HG02571 (cell line): ENCODE data around the gene SCARF2.
"Not testable (repeated sequence)": the region's sequence is repeated elsewhere in the genome, so short reads cannot be mapped to it uniquely, and the experiment has no call there.

ENCODE experiments used
- ATAC-seq: cut with Tn5 transposase; IDR thresholded peaks from one replicate; pipeline ENCODE4 v1.9.1; 2021; ENCODE audit warnings: mild to moderate bottlenecking, moderate library complexity; ENCODE audit not compliant: unreplicated experiment

SCARF2 gene

GRCh38 chr22:20464096-20464614, 26.5 kb upstream of the SCARF2 start:
- no peak for ATAC-seq

DNA sequence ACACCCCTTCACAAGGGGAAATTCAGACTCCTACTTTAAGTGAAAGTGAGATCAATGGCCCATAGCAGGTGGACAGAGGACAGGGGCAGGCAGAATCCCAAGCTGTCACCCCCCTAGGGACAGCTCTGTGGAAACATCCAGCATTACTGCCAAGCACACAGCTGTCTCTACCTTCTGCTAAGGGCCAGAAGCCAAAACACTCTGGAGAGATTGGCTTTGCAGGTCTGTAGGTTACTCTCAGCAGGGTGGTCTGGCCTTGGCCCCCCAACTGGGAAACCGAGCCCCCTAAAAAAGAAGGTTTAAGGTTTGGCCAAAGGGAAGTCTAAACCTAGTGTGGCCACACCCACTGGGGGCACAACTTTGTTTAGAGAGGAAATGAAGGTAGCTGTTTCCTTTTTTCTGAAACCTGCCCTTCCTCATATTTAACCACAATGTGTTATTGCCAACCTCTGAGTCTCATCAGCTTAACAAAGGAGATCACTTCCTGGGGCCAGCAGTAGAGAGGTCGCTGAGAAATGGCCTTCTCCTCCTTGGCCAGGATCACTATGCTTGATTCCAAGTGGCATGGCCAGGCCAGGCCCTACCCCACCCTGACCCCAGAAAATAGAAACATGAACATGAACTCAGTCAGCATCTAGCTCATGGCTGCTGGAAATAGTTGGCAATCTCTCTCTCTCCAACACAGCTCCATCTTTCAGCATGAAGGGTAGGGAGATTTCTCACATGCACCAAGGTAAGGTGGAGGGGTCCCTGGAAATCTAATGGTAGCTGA, 25.9 kb upstream of the SCARF2 start:
- no peak for ATAC-seq

GRCh38 chr22:20459862-20460261, 22.2 kb upstream of the SCARF2 start:
- no peak for ATAC-seq

- ATAC-seq: no peak
Measured at GRCh38 chr22:20459152-20459542, 21.5 kb upstream of the SCARF2 start.

DNA sequence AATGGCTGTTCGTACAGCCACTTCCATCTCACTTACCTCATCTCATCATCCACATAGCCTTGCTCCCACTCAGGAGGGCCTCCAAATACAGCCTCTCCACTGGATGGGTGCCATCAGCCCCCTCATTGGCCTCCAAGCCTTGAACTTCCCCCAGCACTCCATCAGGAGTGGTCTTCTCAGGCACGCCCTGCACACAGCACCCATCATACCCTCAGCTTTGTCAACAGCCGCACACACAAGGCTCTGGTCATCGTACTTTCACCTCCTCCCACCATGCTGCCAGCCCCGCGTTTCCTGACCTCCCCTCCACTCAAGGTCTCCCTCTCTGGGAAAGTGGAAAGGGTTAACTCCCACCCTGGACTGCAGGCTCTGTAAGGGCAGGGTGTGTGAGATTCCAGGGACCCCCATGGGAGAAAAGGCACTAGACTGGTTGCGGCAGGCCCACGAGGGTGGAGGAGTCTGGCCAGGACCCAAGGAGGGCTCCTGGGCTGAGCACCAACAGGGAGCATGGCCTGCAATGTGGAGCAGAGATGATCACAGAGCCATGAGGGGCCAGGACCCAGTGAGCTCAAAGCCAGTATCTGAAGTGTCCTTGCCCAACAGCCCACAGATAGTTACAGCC, 21.0 kb upstream of the SCARF2 start:
- ATAC-seq: no peak

GRCh38 chr22:20457506-20458240, 20.0 kb upstream of the SCARF2 start:
- no peak for ATAC-seq

- no peak for ATAC-seq
Measured at GRCh38 chr22:20456722-20457076, 19.1 kb upstream of the SCARF2 start.

DNA sequence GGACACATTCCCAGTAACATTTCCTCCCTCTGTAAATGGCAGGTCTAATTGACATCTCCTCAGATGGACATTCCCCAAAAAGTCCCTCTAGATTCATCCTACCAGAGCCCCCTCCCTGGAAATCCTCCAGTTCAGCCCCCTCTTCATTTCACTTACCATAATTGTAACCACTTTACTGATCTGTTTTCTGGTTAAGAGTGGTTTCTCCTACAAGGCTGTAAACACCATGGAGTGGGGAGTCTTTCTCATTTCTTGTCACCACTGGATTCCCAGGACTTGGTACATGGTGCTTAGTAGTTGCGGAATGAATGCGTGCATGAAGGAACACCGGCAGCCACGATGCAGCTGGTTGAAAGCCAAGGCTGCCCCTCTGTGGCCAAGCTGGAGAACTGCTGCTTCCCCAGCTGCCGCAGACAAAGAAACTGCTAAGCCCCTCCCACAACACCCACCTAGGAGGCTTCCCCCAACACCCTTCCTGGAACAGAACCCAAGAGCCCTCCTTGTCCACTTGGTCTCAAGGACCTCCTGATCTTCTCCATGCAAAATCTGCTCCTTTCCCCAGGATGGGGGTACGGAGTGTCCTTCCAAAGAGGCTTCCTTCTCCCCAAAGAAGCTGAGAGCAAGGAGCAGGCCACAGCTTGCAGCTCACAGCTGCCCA, 18.6 kb upstream of the SCARF2 start:
- no peak for ATAC-seq

- no peak for ATAC-seq
Measured at GRCh38 chr22:20455709-20456063, 18.1 kb upstream of the SCARF2 start.

GRCh38 chr22:20453222-20453621, 15.6 kb upstream of the SCARF2 start:
- no peak for ATAC-seq

- no peak for ATAC-seq
Measured at GRCh38 chr22:20451920-20452319, 14.3 kb upstream of the SCARF2 start.

DNA sequence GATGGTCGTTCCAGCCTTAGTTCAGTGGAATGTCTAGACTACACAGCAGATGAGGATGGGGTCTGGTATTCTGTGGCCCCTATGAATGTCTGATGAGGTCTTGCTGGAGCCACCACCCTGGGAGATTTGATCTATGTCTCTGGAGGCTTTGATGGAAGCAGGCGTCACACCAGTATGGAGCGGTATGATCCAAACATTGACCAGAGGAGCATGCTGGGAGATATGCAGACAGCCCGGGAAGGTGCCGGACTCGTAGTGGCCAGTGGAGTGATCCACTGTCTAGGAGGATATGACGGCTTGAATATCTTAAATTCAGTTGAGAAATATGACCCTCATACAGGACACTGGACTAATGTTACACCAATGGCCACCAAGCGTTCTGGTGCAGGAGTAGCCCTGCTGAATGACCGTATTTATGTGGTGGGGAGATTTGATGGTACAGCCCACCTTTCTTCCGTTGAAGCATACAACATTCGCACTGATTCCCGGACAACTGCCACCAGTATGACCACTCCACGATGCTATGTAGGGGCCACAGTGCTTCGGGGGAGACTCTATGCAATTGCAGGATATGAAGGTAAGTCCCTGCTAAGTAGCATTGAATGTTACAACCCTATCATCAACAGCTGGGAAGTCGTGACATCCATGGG, 13.6 kb upstream of the SCARF2 start:
- ATAC-seq: not testable (repeated sequence)

DNA sequence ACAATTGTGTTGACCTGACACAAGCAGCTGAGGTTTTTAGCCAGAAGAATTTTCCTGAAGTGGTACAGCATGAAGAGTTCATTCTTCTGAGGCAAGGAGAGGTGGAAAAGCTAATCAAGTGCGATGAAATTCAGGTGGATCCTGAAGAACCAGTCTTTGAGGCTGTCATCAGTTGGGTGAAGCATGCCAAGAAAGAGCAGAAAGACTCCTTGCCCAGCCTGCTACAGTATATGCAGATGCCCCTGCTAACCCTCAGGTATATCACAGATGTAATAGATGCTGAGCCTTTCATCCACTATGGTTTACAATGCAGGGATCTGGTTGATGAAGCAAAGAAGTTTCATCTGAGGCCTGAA, 12.9 kb upstream of the SCARF2 start:
- no peak for ATAC-seq

GRCh38 chr22:20449819-20450550, 12.4 kb upstream of the SCARF2 start:
- no peak for ATAC-seq

- no peak for ATAC-seq
Measured at GRCh38 chr22:20448630-20449029, 11.0 kb upstream of the SCARF2 start.

GRCh38 chr22:20446383-20446970, 8.9 kb upstream of the SCARF2 start:
- no peak for ATAC-seq

GRCh38 chr22:20444325-20444724, 6.7 kb upstream of the SCARF2 start:
- ATAC-seq: no peak

DNA sequence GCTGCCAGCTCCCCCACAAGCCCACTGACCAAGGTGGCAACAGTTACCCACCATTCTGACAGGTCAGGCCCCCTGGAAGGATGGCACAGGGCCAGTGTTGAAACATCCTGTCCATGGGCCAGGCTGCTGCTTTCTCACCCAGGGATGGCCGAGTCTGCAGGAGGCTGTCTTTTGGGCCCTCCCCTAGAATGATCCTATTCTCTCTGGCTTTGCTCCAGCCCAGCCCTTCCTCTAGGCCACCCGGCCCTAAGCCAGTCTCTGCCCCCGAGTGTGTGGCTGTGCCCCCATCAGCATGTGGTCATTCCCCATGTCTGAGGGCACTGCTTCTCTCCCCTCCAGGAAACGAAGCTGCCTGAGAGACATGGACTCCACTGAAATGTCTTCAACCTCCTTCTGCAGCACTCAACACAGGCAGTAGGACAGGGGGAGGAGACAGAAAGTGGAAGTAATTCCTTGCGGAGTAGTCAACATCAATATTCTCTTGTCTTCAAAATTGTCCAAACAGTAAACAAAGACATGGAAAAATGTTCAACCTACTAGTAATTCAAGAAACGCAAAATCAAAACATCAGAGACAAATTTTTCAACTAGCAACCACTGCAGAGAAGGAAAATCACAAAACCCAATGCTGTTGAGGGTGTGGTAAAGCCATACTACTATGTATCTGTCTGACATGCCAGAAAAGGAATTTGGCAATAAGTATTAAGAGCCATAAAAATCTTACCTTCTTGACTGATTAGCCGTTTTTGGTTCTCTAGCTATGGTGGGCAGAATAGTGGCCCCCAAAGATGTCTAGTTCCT, 5.1 kb upstream of the SCARF2 start:
- no peak for ATAC-seq
